Measurements from ENCODE around the gene NCOA3.

- TF ChIP-seq POLR2A (IDR thresholded peaks at IDR 0.05; ENCODE audit: low read depth, low read length) (no peak), POLR2AphosphoS5 (IDR thresholded peaks at IDR 0.05; ENCODE audit: low read depth, low read length) (no peak)
These were observed 170.5 kb downstream of the NCOA3 start for GRCh38 chr20:47672166-47672565.
